C4-2B (cell line): Measurements from ENCODE around the gene INHBB.

Experiments used
- CTCF ChIP-seq: fragments of 450-650 bp; conservative IDR thresholded peaks from 2 replicates; pipeline ENCODE4 v1.5.1; 2017; ENCODE audit warnings: mild to moderate bottlenecking
- ZFX ChIP-seq: fragments of 450-650 bp; IDR thresholded peaks from 2 replicates; pipeline ENCODE4 v1.6.1; 2017

- TF ChIP-seq CTCF (no peak), ZFX (no peak)
Measured at GRCh38 chr2:120326066-120326465, 19.9 kb upstream of the INHBB start.
